ENCODE results near the gene SLC25A13.
A peak's percentile ranks its signal among the peaks of the same experiment; 100 is the strongest.

The SLC25A13 gene

GRCh38 chr7:96090756-96091155 is 231.1 kb downstream of the SLC25A13 start:
- DNase-seq (ENCODE audit: low spot score), result no peak

GRCh38 chr7:96089511-96089910 is 232.4 kb downstream of the SLC25A13 start:
- no peak for DNase-seq (ENCODE audit: low spot score)

GRCh38 chr7:96088579-96088978 is 233.3 kb downstream of the SLC25A13 start:
- no peak for DNase-seq (ENCODE audit: low spot score)

- DNase-seq (ENCODE audit: low spot score), result no peak
These were observed 235.9 kb downstream of the SLC25A13 start for GRCh38 chr7:96085953-96086352.

- no peak for DNase-seq (ENCODE audit: low spot score)
These were observed 236.9 kb downstream of the SLC25A13 start for GRCh38 chr7:96084881-96085553.

GRCh38 chr7:96080027-96080426 is 241.9 kb downstream of the SLC25A13 start:
- DNase-seq (ENCODE audit: low spot score), result no peak

- DNase-seq (ENCODE audit: low spot score), result no peak
These were observed 245.6 kb downstream of the SLC25A13 start for GRCh38 chr7:96076350-96076707.

GRCh38 chr7:96075510-96076349 is 246.2 kb downstream of the SLC25A13 start:
- peak; percentile 81 for DNase-seq (ENCODE audit: low spot score)

- no peak for DNase-seq (ENCODE audit: low spot score)
These were observed 247.0 kb downstream of the SLC25A13 start for GRCh38 chr7:96074871-96075270.

Data from Ammon's horn (tissue), 1 donor.